Activated CD4-positive, alpha-beta T cell treated with anti-CD3 and anti-CD28 coated beads, Interleukin-2, amount 50 U/mL, for 24 hours (primary cell): ENCODE data around the gene C19orf67.

Source experiments
- DNase-seq, 2 donors: peaks; one replicate each; pipeline ENCODE4 v3.0.0-alpha.2; 2020; ENCODE audit warnings: low read depth in 1 of 2, low spot score in 1 of 2

Gene C19orf67

GRCh38 chr19:14085309-14085995 is at the start of gene C19orf67:
Gene C19orf67 (minus strand): TSS chr19:14085783. CDS start chr19:14085627, 156 bp downstream.
- DNase-seq, result no peak

GRCh38 chr19:14135355-14135754 is 49.8 kb upstream of the C19orf67 start:
- DNase-seq, result no peak

- DNase-seq, result no peak
These were observed 42.4 kb upstream of the C19orf67 start for GRCh38 chr19:14127929-14128509.

GRCh38 chr19:14127176-14127575 is 41.6 kb upstream of the C19orf67 start:
- no peak for DNase-seq

GRCh38 chr19:14122924-14123323 is 37.3 kb upstream of the C19orf67 start:
- DNase-seq, result no peak

- no peak for DNase-seq
These were observed 34.9 kb upstream of the C19orf67 start for GRCh38 chr19:14120497-14120780.

GRCh38 chr19:14119644-14120496 is 34.3 kb upstream of the C19orf67 start:
- no peak for DNase-seq

GRCh38 chr19:14119146-14119545 is 33.6 kb upstream of the C19orf67 start:
- no peak for DNase-seq

GRCh38 chr19:14118165-14119051 is 32.8 kb upstream of the C19orf67 start:
- DNase-seq, result peak in 1 of 2 donors; percentile 19

GRCh38 chr19:14117668-14118164 is 32.1 kb upstream of the C19orf67 start, which contains the start of gene PRKACA:
Gene PRKACA (minus strand): TSS chr19:14117762. CDS start chr19:14117547, 215 bp downstream.
- DNase-seq, result peak; percentile 93 to 97

- DNase-seq, result no peak
These were observed 31.5 kb upstream of the C19orf67 start for GRCh38 chr19:14116918-14117578.

- DNase-seq, result no peak
These were observed 30.9 kb upstream of the C19orf67 start for GRCh38 chr19:14116525-14116917.

- no peak for DNase-seq
These were observed 30.2 kb upstream of the C19orf67 start for GRCh38 chr19:14115756-14116155.

- peak in 1 of 2 donors; percentile 27 for DNase-seq
These were observed 29.3 kb upstream of the C19orf67 start for GRCh38 chr19:14114854-14115253.

GRCh38 chr19:14114439-14114838 is 28.9 kb upstream of the C19orf67 start:
- DNase-seq, result no peak

- peak in 1 of 2 donors; percentile 39 for DNase-seq
These were observed 28.3 kb upstream of the C19orf67 start for GRCh38 chr19:14113762-14114414.

- DNase-seq, result no peak
These were observed 27.3 kb upstream of the C19orf67 start for GRCh38 chr19:14112809-14113385.

- no peak for DNase-seq
These were observed 26.6 kb upstream of the C19orf67 start for GRCh38 chr19:14112051-14112808.

- DNase-seq, result no peak
These were observed 25.9 kb upstream of the C19orf67 start for GRCh38 chr19:14111486-14111885.
